SK-N-MC (cell line): Measurements from ENCODE around the gene ATP6V0A4.

Source experiments
- EZH2 ChIP-seq: fragments of 200-600 bp; sonication (generic); IDR thresholded peaks from one replicate; pipeline ENCODE4 v1.6.1; 2017; ENCODE audit warnings: antibody characterized with exemption
- POLR2AphosphoS5 ChIP-seq: IDR thresholded peaks from 2 replicates; pipeline ENCODE4 v1.6.1; 2012; ENCODE audit warnings: mild to moderate bottlenecking, low read depth, low read length, borderline replicate concordance

- TF ChIP-seq POLR2AphosphoS5: no peak
- TF ChIP-seq EZH2: no peak
Measured at GRCh38 chr7:138821912-138822311, 23.9 kb upstream of the ATP6V0A4 start.
